ENCODE measurements around the gene OR6F1.
"Not testable (repeated sequence)": the region's sequence is repeated elsewhere in the genome, so short reads cannot be mapped to it uniquely, and the experiment has no call there.

OR6F1 gene

GRCh38 chr1:247716546-247716945 is at the start of gene OR6F1:
Gene OR6F1 (minus strand): TSS chr1:247716646. CDS start chr1:247712755, 3,891 bp downstream.
- no peak for DNase-seq (ENCODE audit: low spot score)

GRCh38 chr1:247760456-247760855 is 44.0 kb upstream of the OR6F1 start, which contains the start of gene OR1C1:
Gene OR1C1 (minus strand): TSS chr1:247760556. CDS start chr1:247758406, 2,150 bp downstream.
- no peak for DNase-seq (ENCODE audit: low spot score)

GRCh38 chr1:247754311-247754710 is 37.9 kb upstream of the OR6F1 start:
- not testable (repeated sequence) for DNase-seq (ENCODE audit: low spot score)

- no peak for DNase-seq (ENCODE audit: low spot score)
Measured at GRCh38 chr1:247749870-247750269, 33.4 kb upstream of the OR6F1 start.

- DNase-seq (ENCODE audit: low spot score) = no peak
Measured at GRCh38 chr1:247748041-247748440, 31.6 kb upstream of the OR6F1 start, which contains the start of gene OR14A2. Gene OR14A2 (minus strand): TSS chr1:247748141.

GRCh38 chr1:247747616-247748015 is 31.2 kb upstream of the OR6F1 start:
- DNase-seq (ENCODE audit: low spot score) = no peak

- no peak for DNase-seq (ENCODE audit: low spot score)
Measured at GRCh38 chr1:247746391-247746935, 30.0 kb upstream of the OR6F1 start.

GRCh38 chr1:247742215-247742760 is 25.8 kb upstream of the OR6F1 start:
- DNase-seq (ENCODE audit: low spot score) = not testable (repeated sequence)

GRCh38 chr1:247741756-247742155 is 25.3 kb upstream of the OR6F1 start:
- no peak for DNase-seq (ENCODE audit: low spot score)

GRCh38 chr1:247740721-247741120 is 24.3 kb upstream of the OR6F1 start:
- no peak for DNase-seq (ENCODE audit: low spot score)

GRCh38 chr1:247738315-247738714 is 21.9 kb upstream of the OR6F1 start, which contains the start of gene OR14K1:
Gene OR14K1 (plus strand): TSS chr1:247738615. CDS start chr1:247738615, 0 bp downstream.
- DNase-seq (ENCODE audit: low spot score) = no peak

- no peak for DNase-seq (ENCODE audit: low spot score)
Measured at GRCh38 chr1:247721222-247721621, 4.8 kb upstream of the OR6F1 start.

GRCh38 chr1:247713753-247714152 is 2.7 kb downstream of the OR6F1 start:
- no peak for DNase-seq (ENCODE audit: low spot score)

- not testable (repeated sequence) for DNase-seq (ENCODE audit: low spot score)
Measured at GRCh38 chr1:247710681-247711080, 5.8 kb downstream of the OR6F1 start.

- no peak for DNase-seq (ENCODE audit: low spot score)
Measured at GRCh38 chr1:247701338-247701737, 15.1 kb downstream of the OR6F1 start.

- peak; percentile 74 for DNase-seq (ENCODE audit: low spot score)
Measured at GRCh38 chr1:247681288-247681897, 35.1 kb downstream of the OR6F1 start.

GRCh38 chr1:247680171-247680570 is 36.3 kb downstream of the OR6F1 start:
- DNase-seq (ENCODE audit: low spot score) = no peak

- DNase-seq (ENCODE audit: low spot score) = no peak
Measured at GRCh38 chr1:247679639-247680038, 36.8 kb downstream of the OR6F1 start, which contains the start of gene OR13G1. Gene OR13G1 (minus strand): TSS chr1:247679739. CDS start chr1:247673041, 6,698 bp downstream.

- no peak for DNase-seq (ENCODE audit: low spot score)
Measured at GRCh38 chr1:247669225-247669624, 47.2 kb downstream of the OR6F1 start.

All from pons (tissue), 1 donor.